Measurements from ENCODE around the gene CNIH1.

DNA sequence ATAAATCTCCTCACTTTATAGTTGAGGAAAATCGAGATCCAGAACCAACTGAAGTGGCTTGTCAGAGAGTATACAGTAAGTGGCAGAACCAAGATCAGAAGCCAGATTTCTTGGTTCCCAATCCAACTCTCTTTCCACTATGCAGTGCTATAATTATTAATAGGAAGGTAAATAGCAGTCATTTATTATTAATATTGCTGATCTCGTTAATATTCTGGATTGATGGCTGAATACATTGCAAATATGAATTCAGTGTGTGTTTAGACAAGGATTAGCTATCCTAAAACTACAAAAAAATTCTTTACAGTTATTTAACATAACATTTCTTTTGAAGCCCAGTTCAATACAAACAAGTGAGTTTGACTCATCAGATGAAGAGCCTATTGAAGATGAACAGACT lies 41.6 kb downstream of the CNIH1 start:
- TF ChIP-seq, protein P1, sequence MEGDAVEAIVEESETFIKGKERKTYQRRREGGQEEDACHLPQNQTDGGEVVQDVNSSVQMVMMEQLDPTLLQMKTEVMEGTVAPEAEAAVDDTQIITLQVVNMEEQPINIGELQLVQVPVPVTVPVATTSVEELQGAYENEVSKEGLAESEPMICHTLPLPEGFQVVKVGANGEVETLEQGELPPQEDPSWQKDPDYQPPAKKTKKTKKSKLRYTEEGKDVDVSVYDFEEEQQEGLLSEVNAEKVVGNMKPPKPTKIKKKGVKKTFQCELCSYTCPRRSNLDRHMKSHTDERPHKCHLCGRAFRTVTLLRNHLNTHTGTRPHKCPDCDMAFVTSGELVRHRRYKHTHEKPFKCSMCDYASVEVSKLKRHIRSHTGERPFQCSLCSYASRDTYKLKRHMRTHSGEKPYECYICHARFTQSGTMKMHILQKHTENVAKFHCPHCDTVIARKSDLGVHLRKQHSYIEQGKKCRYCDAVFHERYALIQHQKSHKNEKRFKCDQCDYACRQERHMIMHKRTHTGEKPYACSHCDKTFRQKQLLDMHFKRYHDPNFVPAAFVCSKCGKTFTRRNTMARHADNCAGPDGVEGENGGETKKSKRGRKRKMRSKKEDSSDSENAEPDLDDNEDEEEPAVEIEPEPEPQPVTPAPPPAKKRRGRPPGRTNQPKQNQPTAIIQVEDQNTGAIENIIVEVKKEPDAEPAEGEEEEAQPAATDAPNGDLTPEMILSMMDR (IDR thresholded peaks at IDR 0.05 in 4 of 5, conservative IDR thresholded peaks at IDR 0.05 in 1 of 5), result no peak
- no peak for TF ChIP-seq POLR2A (IDR thresholded peaks at IDR 0.05)
